Nephron (organoid): ENCODE results near the gene EXOSC2.

Source experiments
- H3K27ac Mint-ChIP-seq, 3 experiments: 2 replicates each; pipeline ENCODE4 v1.8.0; 2020; ENCODE audit warnings: mixed read lengths in 3 of 3, mild to moderate bottlenecking in 2 of 3, moderate library complexity in 1 of 3
- H3K27me3 Mint-ChIP-seq: 2 replicates; pipeline ENCODE4 v1.8.0; 2021; ENCODE audit warnings: low read depth, mild to moderate bottlenecking, moderate library complexity, mixed read lengths
- H3K36me3 Mint-ChIP-seq: 2 replicates; pipeline ENCODE4 v1.8.0; 2020; ENCODE audit warnings: low read depth, mixed read lengths
- H3K4me1 Mint-ChIP-seq: 2 replicates; pipeline ENCODE4 v1.8.0; 2020; ENCODE audit warnings: mixed read lengths
- H3K4me3 Mint-ChIP-seq, 3 experiments: 2 replicates each; pipeline ENCODE4 v1.8.0; 2020; ENCODE audit warnings: mild to moderate bottlenecking in 3 of 3, mixed read lengths in 3 of 3, moderate library complexity in 2 of 3
- H3K9me3 Mint-ChIP-seq: 2 replicates; pipeline ENCODE4 v1.8.0; 2020; ENCODE audit warnings: mixed read lengths
- TF ChIP-seq, protein P1 (sequence below), 3 experiments: fragments of 200-600 bp; sonication (generic); IDR thresholded peaks; one replicate each; pipeline ENCODE4 v1.5.0; 2021; ENCODE audit warnings: antibody characterized with exemption in 3 of 3; ENCODE audit not compliant: unreplicated experiment in 3 of 3

EXOSC2 gene

DNA sequence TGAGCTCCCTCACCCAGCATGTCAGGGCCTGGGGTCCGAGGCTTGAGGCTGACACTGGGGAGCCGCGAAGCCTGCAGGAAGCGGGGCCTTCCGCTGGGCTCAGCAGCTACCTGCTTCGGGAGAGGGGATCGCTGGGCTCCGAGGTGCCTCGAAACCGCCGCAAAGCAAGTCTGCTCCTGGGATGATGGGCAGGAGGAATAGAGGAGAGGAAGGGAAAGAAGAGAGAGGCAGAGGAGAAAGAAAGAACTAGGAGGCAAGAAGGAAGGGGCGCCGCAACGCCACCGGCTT lies 30.7 kb upstream of the EXOSC2 start:
- peaks cover 7% of the 10 kb centered on the region for H3K9me3 Mint-ChIP-seq
- H3K4me1 Mint-ChIP-seq, result peaks cover 13% of the 10 kb centered on the region
- H3K4me3 Mint-ChIP-seq, result peak overlapping the region; percentile 13 to 53 (median 40)
- H3K27me3 Mint-ChIP-seq, result peaks cover 98% of the 10 kb centered on the region
- no peak overlapping the region for H3K27ac Mint-ChIP-seq
- H3K36me3 Mint-ChIP-seq, result no peaks in the 10 kb centered on the region
- TF ChIP-seq, protein P1, sequence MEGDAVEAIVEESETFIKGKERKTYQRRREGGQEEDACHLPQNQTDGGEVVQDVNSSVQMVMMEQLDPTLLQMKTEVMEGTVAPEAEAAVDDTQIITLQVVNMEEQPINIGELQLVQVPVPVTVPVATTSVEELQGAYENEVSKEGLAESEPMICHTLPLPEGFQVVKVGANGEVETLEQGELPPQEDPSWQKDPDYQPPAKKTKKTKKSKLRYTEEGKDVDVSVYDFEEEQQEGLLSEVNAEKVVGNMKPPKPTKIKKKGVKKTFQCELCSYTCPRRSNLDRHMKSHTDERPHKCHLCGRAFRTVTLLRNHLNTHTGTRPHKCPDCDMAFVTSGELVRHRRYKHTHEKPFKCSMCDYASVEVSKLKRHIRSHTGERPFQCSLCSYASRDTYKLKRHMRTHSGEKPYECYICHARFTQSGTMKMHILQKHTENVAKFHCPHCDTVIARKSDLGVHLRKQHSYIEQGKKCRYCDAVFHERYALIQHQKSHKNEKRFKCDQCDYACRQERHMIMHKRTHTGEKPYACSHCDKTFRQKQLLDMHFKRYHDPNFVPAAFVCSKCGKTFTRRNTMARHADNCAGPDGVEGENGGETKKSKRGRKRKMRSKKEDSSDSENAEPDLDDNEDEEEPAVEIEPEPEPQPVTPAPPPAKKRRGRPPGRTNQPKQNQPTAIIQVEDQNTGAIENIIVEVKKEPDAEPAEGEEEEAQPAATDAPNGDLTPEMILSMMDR (IDR thresholded peaks at IDR 0.05; ENCODE audit: unreplicated experiment in 3 of 3), result no peak

DNA sequence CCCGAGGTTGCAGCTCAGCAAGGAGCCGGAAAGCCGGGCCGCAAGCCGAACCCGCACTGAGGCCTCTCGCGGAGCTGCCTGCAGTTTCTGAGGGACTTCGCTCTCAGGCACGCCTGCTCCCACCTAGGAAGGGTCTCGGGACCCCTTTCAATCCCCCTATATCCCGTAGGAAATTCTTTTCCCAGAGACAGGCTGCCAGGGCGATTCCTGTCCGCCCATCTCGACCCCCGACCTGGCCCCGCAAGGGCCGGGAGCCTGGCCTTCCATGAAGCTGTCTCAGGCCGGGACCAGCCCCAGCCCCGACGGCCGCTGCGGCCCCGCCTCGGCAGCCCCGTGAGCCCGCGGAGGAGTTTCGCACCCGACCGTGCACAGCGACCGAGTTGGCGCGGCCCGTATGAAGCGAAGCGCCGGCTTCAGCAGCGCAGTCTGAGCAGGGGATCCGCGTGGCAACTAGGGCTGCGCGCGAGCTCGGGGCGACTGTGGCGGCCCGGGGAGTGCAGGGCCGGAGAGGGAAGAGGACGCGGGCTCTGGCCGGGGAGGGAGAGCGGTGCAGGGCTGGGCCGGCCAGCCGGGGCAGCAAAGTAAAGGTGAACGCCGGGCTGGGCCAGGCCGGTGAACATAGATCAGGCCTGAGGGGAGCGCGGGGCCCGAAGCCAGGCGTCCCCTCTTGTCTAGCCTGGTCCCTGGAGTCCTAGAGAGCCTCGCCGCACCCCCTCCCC lies 30.2 kb upstream of the EXOSC2 start:
- Mint-ChIP-seq H3K4me3 (peak overlapping the region in 1 of 3 experiments; percentile 63), H3K4me1 (peaks cover 13% of the 10 kb centered on the region), H3K27ac (no peak overlapping the region), H3K9me3 (peaks cover 5% of the 10 kb centered on the region), H3K36me3 (no peaks in the 10 kb centered on the region), H3K27me3 (peaks cover 98% of the 10 kb centered on the region)
- TF ChIP-seq, protein P1 (IDR thresholded peaks at IDR 0.05; ENCODE audit: unreplicated experiment in 3 of 3), result no peak

DNA sequence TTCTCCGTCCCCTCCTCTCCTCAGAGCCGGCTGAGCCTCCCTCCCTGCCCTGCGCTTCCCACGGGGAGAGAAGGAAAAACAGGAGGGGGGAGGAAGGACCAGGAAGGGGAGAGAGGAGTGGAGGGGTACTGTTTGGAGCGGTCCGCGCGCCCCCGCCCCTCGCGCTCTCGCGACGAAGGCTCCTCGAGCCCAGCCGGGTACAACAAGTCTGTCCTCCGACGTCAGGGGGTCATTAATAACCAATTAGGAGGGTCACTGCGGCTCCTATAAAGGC lies 29.7 kb upstream of the EXOSC2 start:
- Mint-ChIP-seq H3K27me3 (peaks cover 98% of the 10 kb centered on the region), H3K4me3 (peak overlapping the region in 1 of 3 experiments; percentile 63), H3K4me1 (peaks cover 13% of the 10 kb centered on the region), H3K27ac (no peak overlapping the region), H3K36me3 (no peaks in the 10 kb centered on the region), H3K9me3 (peaks cover 1% of the 10 kb centered on the region)
- TF ChIP-seq, protein P1 (IDR thresholded peaks at IDR 0.05; ENCODE audit: unreplicated experiment in 3 of 3), result no peak

DNA sequence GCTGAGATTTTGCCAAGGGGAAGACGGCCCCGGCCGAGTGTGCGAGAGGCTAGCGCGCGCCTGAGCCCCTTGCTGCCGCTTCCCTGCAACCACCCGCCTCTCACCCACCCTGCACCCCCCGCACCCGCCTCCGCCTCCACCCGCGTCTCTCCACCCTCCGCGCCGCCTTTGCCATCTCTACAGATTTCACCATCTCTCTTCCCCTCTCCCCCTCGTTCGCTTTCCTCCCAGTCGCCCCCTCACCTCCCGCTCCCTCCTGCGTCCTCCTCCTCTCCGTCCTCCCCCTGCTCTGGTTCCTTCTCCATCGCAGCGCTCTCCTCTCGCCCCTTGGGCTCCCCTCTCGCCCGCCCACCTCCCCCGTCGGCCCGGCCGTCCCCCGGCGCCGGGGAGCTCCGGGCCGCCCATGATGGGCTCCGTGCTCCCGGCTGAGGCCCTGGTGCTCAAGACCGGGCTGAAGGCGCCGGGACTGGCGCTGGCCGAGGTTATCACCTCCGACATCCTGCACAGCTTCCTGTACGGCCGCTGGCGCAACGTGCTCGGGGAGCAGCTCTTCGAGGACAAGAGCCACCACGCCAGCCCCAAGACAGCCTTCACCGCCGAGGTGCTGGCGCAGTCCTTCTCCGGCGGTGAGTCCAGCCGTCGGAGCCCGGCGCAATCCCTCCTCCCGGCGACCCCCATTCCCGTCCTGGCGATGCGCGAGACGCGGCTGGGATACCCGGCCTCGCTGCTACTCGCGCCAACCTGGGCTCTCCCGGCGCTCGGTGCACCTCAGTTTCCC lies 29.1 kb upstream of the EXOSC2 start, which contains the start of gene PRDM12:
Gene PRDM12, plus strand, starts transcription at position 344 of the 778 bp plus-strand sequence. Its CDS starts 60 bp downstream, at position 404.
- no peak within 1 kb of the TSS for H3K27ac Mint-ChIP-seq
- H3K27me3 Mint-ChIP-seq, result peaks cover 99% of the 10 kb centered on the region
- TF ChIP-seq, protein P1 (IDR thresholded peaks at IDR 0.05; ENCODE audit: unreplicated experiment in 3 of 3), result no peak
- peaks cover 13% of the 10 kb centered on the region for H3K4me1 Mint-ChIP-seq
- H3K36me3 Mint-ChIP-seq, result no peaks in the 10 kb centered on the region
- H3K4me3 Mint-ChIP-seq, result peak within 1 kb of the TSS; percentile 35 to 63 (median 47)
- H3K9me3 Mint-ChIP-seq, result no peaks in the 10 kb centered on the region

DNA sequence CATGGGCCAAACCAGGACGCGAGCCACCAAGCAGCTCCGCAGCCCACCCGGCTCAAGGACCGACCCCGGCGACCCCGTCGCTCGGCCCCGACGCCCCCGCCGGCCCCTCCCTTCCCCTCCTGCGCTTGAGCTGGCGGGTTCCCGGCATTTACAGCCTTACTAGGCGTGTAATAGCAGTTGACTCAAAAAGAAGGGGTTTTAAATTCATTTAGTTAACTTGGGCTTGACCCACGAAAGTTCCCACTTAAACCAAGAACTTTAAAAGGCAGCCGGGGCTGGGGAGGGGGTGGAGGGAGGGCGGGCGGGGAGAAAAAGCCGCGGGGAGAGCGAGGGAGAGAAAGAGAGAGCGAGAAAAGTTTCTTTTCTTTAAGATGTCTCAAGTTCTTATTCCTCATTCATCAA lies 28.6 kb upstream of the EXOSC2 start:
- no peaks in the 10 kb centered on the region for H3K36me3 Mint-ChIP-seq
- TF ChIP-seq, protein P1 (IDR thresholded peaks at IDR 0.05; ENCODE audit: unreplicated experiment in 3 of 3), result no peak
- H3K27me3 Mint-ChIP-seq, result peaks cover 99% of the 10 kb centered on the region
- H3K9me3 Mint-ChIP-seq, result no peaks in the 10 kb centered on the region
- H3K27ac Mint-ChIP-seq, result no peak overlapping the region
- peak overlapping the region; percentile 35 to 53 (median 47) for H3K4me3 Mint-ChIP-seq
- H3K4me1 Mint-ChIP-seq, result peaks cover 13% of the 10 kb centered on the region
